CD14-positive monocyte (primary cell): ENCODE results near the gene SSTR5. TPM values are rescaled to one million over a fixed set of nuclear protein-coding genes. Genes with fewer than 3 reads are reported as not detected.

Experiments used
- DNase-seq, 3 donors: peaks; one replicate each; pipeline ENCODE4 v3.0.0-alpha.2; 2011 to 2022
- H2AFZ ChIP-seq: 2 replicates; pipeline ENCODE4 v1.6.0; 2012; ENCODE audit warnings: mild to moderate bottlenecking, low read depth, low read length, inconsistent platforms; ENCODE audit not compliant: insufficient read depth, poor library complexity, severe bottlenecking
- H3K27ac ChIP-seq, 2 donors: 1 replicate in 1 of 2; 2 replicates in 1 of 2; pipeline ENCODE4 v1.5.1; 2012 to 2013; ENCODE audit warnings: low read length in 2 of 2, control low read depth in 1 of 2, inconsistent platforms in 1 of 2, low read depth in 1 of 2, mild to moderate bottlenecking in 1 of 2
- H3K27me3 ChIP-seq, 2 donors: one replicate each; pipeline versions ENCODE4 v1.6.0 to v1.6.1; 2011 to 2013; ENCODE audit warnings: low read length in 2 of 2; ENCODE audit not compliant: control insufficient read depth in 2 of 2, insufficient read depth in 2 of 2
- H3K36me3 ChIP-seq, 2 donors: replicated peaks in 1 of 2; 1 replicate in 1 of 2; 2 replicates in 1 of 2; pipeline versions ENCODE4 v1.5.1 to v1.6.1; 2012 to 2013; ENCODE audit warnings: low read length in 2 of 2, control low read depth in 1 of 2, inconsistent platforms in 1 of 2, mild to moderate bottlenecking in 1 of 2; ENCODE audit not compliant: insufficient read depth in 2 of 2, control insufficient read depth in 1 of 2
- H3K4me1 ChIP-seq, 2 donors: 1 replicate in 1 of 2; 2 replicates in 1 of 2; pipeline versions ENCODE4 v1.5.1 to v1.6.1; 2012 to 2013; ENCODE audit warnings: low read length in 2 of 2, control low read depth in 1 of 2, inconsistent platforms in 1 of 2, mild to moderate bottlenecking in 1 of 2, moderate library complexity in 1 of 2; ENCODE audit not compliant: insufficient read depth in 2 of 2, control insufficient read depth in 1 of 2
- H3K4me2 ChIP-seq: replicated peaks from 2 replicates; pipeline ENCODE3; 2012; ENCODE audit warnings: low read length, moderate library complexity, mild to moderate bottlenecking; ENCODE audit not compliant: poor library complexity, severe bottlenecking; ENCODE audit errors: extremely low read depth
- H3K4me3 ChIP-seq, 3 experiments: fragments of 200-600 bp in 1 of 3; sonication (generic) in 1 of 3; replicated peaks in 1 of 3; 1 replicate in 2 of 3; 2 replicates in 1 of 3; pipeline ENCODE4 v1.5.1; 2011 to 2013; ENCODE audit warnings: low read length in 3 of 3, mild to moderate bottlenecking in 3 of 3, control low read depth in 2 of 3, low read depth in 2 of 3, inconsistent platforms in 1 of 3, moderate library complexity in 1 of 3
- H3K79me2 ChIP-seq: 2 replicates; pipeline ENCODE4 v1.6.0; 2012; ENCODE audit warnings: mild to moderate bottlenecking, control low read depth, inconsistent platforms, low read length, moderate library complexity; ENCODE audit not compliant: insufficient read depth
- H3K9ac ChIP-seq: 2 replicates; pipeline ENCODE4 v1.6.0; 2017; ENCODE audit warnings: low read length, mild to moderate bottlenecking; ENCODE audit not compliant: insufficient read depth, poor library complexity, severe bottlenecking
- H3K9me3 ChIP-seq, 2 donors: replicated peaks in 1 of 2; 1 replicate in 1 of 2; 2 replicates in 1 of 2; pipeline versions ENCODE4 v1.5.1 to v1.6.1; 2012 to 2013; ENCODE audit warnings: low read length in 2 of 2, control low read depth in 1 of 2; ENCODE audit not compliant: control insufficient read depth in 1 of 2, insufficient read depth in 1 of 2
- H4K20me1 ChIP-seq: 2 replicates; pipeline ENCODE4 v1.6.0; 2012; ENCODE audit warnings: mild to moderate bottlenecking, low read length, control low read depth, moderate library complexity; ENCODE audit not compliant: insufficient read depth
- H3K27ac Mint-ChIP-seq, 7 donors: one replicate each; pipeline ENCODE4 v1.8.0; 2020; ENCODE audit warnings: mild to moderate bottlenecking in 7 of 7, mixed read lengths in 7 of 7, moderate library complexity in 6 of 7, inconsistent platforms in 2 of 7
- H3K27me3 Mint-ChIP-seq, 3 donors: one replicate each; pipeline ENCODE4 v1.8.0; 2021 to 2022; ENCODE audit warnings: low read depth in 3 of 3, mild to moderate bottlenecking in 3 of 3, mixed read lengths in 3 of 3, moderate library complexity in 3 of 3, inconsistent platforms in 1 of 3
- H3K36me3 Mint-ChIP-seq, 2 donors: one replicate each; pipeline ENCODE4 v1.8.0; 2020; ENCODE audit warnings: mixed read lengths in 2 of 2, inconsistent platforms in 1 of 2, mild to moderate bottlenecking in 1 of 2
- H3K4me1 Mint-ChIP-seq: one replicate; pipeline ENCODE4 v1.8.0; 2020; ENCODE audit warnings: mild to moderate bottlenecking, mixed read lengths
- H3K4me3 Mint-ChIP-seq, 2 donors: one replicate each; pipeline ENCODE4 v1.8.0; 2020; ENCODE audit warnings: mild to moderate bottlenecking in 2 of 2, mixed read lengths in 2 of 2, moderate library complexity in 1 of 2
- H3K9me3 Mint-ChIP-seq, 7 donors: one replicate each; pipeline ENCODE4 v1.8.0; 2020 to 2022; ENCODE audit warnings: mixed read lengths in 7 of 7, mild to moderate bottlenecking in 6 of 7, moderate library complexity in 6 of 7, inconsistent platforms in 2 of 7
- WGBS: methylation state at CpG from one replicate; pipeline ENCODE4 v1.1.5; 2013; ENCODE audit warnings: missing lambda C conversion rate; ENCODE audit not compliant: insufficient coverage; 5-methylcytosine and 5-hydroxymethylcytosine counted together
- intact Hi-C, 2 donors: fragments of 100-400 bp; cut with micrococcal nuclease; formaldehyde crosslinking; loops; one replicate each; pipeline versions ENCODE4 v1.15.0 to v1.15.1; 2023
- polyA plus RNA-seq, 3 donors: library from polyadenylated mRNA; depleted of rRNA in 1 of 3; unstranded in 2 of 3; stranded (reverse) in 1 of 3; fragments of 300-500 nt in 2 of 3; fragments of >200 nt in 1 of 3; fragmentation: Illumina TruSeq in 2 of 3; gene quantifications; 1 replicate in 2 of 3; 2 replicates in 1 of 3; pipeline ENCODE4 v1.2.3, GENCODE V29; 2012 to 2021
- TF ChIP-seq, protein P1 (sequence below): fragments of 200-600 bp; IDR thresholded peaks from one replicate; pipeline ENCODE4 v1.8.0; 2022; ENCODE audit warnings: antibody characterized with exemption, mild to moderate bottlenecking

SSTR5 gene
- polyA plus RNA-seq, 3 donors: not detected

DNA sequence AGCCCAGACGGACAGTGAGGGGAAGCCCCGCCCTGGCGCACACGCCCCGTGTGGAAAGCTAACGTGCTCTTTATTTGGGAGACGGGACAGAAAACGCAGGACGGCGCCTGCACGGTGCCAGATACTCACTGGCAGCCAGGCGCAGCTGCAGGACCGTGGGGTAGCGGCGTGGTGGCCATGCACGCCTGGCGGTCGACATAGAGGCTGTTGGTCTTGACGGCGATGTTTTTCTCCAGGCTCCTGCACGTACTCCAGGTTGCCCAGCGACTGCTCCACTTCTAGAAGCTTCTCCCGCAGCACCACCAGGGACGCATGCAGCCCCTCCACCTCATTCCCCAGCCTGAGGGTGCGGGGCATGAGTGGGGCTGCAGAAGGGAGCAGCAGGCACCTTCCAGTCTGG is 28.6 kb downstream of the SSTR5 start:
- Histone ChIP-seq H4K20me1 (no peaks in the 10 kb centered on the region), H3K4me3 (no peak overlapping the region), H3K36me3 (no peaks in the 10 kb centered on the region), H3K27me3 (peaks cover 0 to 9% of the 10 kb centered on the region in 2 donors), H3K4me2 (no peak overlapping the region), H3K27ac (no peak overlapping the region), H3K9me3 (no peaks in the 10 kb centered on the region), H2AFZ (no peak overlapping the region), H3K9ac (no peak overlapping the region), H3K79me2 (no peaks in the 10 kb centered on the region), H3K4me1 (peaks cover 0 to 4% of the 10 kb centered on the region in 2 donors)
- peaks cover 9 to 43% (median 11%) of the 10 kb centered on the region in 3 donors for H3K27me3 Mint-ChIP-seq
- intact Hi-C loops: no loop called here
- no peaks in the 10 kb centered on the region for H3K9me3 Mint-ChIP-seq
- no peaks in the 10 kb centered on the region for H3K4me1 Mint-ChIP-seq
- H3K4me3 Mint-ChIP-seq: no peak overlapping the region
- DNase-seq: no peak
- H3K36me3 Mint-ChIP-seq: no peaks in the 10 kb centered on the region
- WGBS: 69% methylated on average over 24 of the region's 25 CpGs
- no peak overlapping the region for H3K27ac Mint-ChIP-seq
- TF ChIP-seq, protein P1, sequence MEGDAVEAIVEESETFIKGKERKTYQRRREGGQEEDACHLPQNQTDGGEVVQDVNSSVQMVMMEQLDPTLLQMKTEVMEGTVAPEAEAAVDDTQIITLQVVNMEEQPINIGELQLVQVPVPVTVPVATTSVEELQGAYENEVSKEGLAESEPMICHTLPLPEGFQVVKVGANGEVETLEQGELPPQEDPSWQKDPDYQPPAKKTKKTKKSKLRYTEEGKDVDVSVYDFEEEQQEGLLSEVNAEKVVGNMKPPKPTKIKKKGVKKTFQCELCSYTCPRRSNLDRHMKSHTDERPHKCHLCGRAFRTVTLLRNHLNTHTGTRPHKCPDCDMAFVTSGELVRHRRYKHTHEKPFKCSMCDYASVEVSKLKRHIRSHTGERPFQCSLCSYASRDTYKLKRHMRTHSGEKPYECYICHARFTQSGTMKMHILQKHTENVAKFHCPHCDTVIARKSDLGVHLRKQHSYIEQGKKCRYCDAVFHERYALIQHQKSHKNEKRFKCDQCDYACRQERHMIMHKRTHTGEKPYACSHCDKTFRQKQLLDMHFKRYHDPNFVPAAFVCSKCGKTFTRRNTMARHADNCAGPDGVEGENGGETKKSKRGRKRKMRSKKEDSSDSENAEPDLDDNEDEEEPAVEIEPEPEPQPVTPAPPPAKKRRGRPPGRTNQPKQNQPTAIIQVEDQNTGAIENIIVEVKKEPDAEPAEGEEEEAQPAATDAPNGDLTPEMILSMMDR: no peak

DNA sequence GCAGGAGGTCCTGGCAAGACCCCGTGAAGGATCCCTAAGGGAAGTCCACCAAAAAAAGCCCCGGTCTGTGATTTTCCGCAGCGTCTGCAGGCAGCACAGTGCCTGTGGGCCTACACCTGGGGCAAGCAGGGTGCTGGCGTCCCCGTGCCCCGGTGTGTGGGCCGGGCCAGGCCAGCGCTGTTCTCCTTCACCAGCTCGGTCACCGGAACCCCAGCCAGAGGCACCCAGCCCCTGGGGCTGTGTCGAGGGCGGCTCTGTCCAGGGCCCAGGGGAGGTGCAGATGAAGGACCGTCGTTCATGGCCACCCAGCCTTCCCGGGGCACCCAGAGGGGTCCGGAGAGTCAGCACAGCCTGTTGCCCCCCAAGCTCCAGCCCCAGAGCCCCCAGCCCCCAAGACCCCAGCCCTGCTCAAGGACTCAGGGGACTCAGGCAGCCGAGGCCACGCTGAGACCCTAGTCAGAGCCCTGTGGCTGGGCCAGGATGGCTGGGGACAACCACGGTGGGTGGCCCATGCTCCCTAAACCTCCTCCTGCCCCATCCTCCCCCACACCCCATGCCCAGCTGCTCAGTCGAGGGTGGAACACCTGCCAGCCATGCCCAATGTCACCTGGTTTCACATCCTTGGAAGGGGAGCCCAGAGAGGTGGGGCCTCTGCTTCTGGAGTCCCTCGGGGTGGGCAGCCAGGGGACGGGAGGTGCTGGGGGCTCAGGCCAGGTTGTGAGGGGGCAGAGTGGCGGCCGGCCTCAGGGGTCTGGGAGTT is 29.2 kb downstream of the SSTR5 start:
- H3K27me3 Mint-ChIP-seq: peaks cover 10 to 43% (median 11%) of the 10 kb centered on the region in 3 donors
- DNase-seq: no peak
- no peaks in the 10 kb centered on the region for H3K36me3 Mint-ChIP-seq
- Histone ChIP-seq H4K20me1 (no peaks in the 10 kb centered on the region), H3K36me3 (no peaks in the 10 kb centered on the region), H3K9ac (no peak overlapping the region), H3K4me1 (peaks cover 0 to 4% of the 10 kb centered on the region in 2 donors), H3K9me3 (no peaks in the 10 kb centered on the region), H3K4me3 (no peak overlapping the region), H3K4me2 (no peak overlapping the region), H2AFZ (no peak overlapping the region), H3K27ac (no peak overlapping the region), H3K79me2 (no peaks in the 10 kb centered on the region), H3K27me3 (peaks cover 0 to 9% of the 10 kb centered on the region in 2 donors)
- TF ChIP-seq, protein P1: no peak
- H3K27ac Mint-ChIP-seq: no peak overlapping the region
- H3K4me3 Mint-ChIP-seq: no peak overlapping the region
- no peaks in the 10 kb centered on the region for H3K4me1 Mint-ChIP-seq
- no peaks in the 10 kb centered on the region for H3K9me3 Mint-ChIP-seq
- intact Hi-C loops: no loop called here
- WGBS: 76% methylated on average over 23 of the region's 25 CpGs
